ENCODE results near the gene ANKMY1. TPM values are rescaled to one million over a fixed set of nuclear protein-coding genes. Genes with fewer than 3 reads are reported as not detected.

Gene ANKMY1
- total and polyA plus RNA-seq, 2 of the 13 experiments (the other 11 are each of a cell fraction or from before 2014, with no cell fraction given): 11.7 to 18.8 TPM

DNA sequence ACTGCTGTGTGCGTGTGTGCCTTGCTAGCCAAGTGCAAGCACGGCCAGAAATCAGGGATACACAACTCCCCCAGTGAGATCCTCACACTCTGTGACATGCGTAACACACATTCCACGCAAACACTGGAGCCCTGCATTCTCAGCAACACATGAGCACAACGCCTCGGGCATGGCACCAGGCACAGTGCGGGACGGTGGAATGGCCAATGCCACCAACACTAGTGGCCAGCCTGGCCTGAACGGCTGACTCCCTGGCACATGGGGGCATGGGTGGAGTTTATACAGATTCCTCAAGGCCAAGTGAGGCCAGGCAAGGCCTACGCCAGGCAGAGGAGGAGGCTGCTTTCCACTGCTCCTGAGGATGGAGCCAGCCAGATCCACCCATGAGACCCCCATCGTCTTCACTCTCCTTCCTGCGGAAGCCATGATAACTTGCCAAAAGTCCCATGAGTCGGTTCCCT lies 56.2 kb downstream of the ANKMY1 start:
- BruUV-seq (replicated peaks): no TSS peak
- WGBS (ENCODE audit: low lambda C conversion rate): 96% methylated on average over 13 of the region's 13 CpGs
- no peak overlapping the region for H3K4me2 ChIP-seq (ENCODE audit: low read depth, low read length)
- H3K27me3 ChIP-seq (ENCODE audit: control insufficient read depth in 1 of 2, insufficient read depth in 2 of 2, low read length in 2 of 2): no peaks in the 10 kb centered on the region
- ATAC-seq (no peak), DNase-seq (ENCODE audit: low spot score) (no peak), FAIRE-seq (no peak)
- in situ Hi-C loops (cut with HindIII; ENCODE audit: extremely low pct_ligation_motif_present, low pct_unique_long_range_greater_than_20kb): no loop called here
- H3K79me2 ChIP-seq (ENCODE audit: insufficient read depth, low read length): no peaks in the 10 kb centered on the region
- H3K4me1 ChIP-seq (ENCODE audit: insufficient read depth, low read length): no peaks in the 10 kb centered on the region
- ChIA-PET POLR2A (no interaction called here), CTCF (ENCODE audit: low intra/inter-chr PET ratio, low total read pairs) (no interaction called here)
- intact Hi-C loops (cut with micrococcal nuclease; ENCODE audit: unreplicated experiment): no loop called here
- no peak overlapping the region for H3K27ac ChIP-seq (ENCODE audit: extremely low read length, insufficient read depth, low read length)
- H3K9ac ChIP-seq (ENCODE audit: insufficient read depth, low read depth, low read length): no peak overlapping the region
- no peak overlapping the region for H3K4me3 ChIP-seq (replicated peaks in 1 of 3; ENCODE audit: insufficient read depth in 1 of 3, low read depth in 2 of 3, low read length in 3 of 3)
- peaks cover 14 to 22% of the 10 kb centered on the region in 2 experiments; a peak in 4 of 5 replicates for H3K36me3 ChIP-seq (replicated peaks in 1 of 2; ENCODE audit: control insufficient read depth in 1 of 2, insufficient read depth in 2 of 2, low read length in 2 of 2)
- no peaks in the 10 kb centered on the region for H3K9me3 ChIP-seq (ENCODE audit: low read length)
- H2AFZ ChIP-seq (ENCODE audit: low read length): no peak overlapping the region
- H4K20me1 ChIP-seq (ENCODE audit: insufficient read depth, low read length): no peaks in the 10 kb centered on the region
- TF ChIP-seq, protein P1, sequence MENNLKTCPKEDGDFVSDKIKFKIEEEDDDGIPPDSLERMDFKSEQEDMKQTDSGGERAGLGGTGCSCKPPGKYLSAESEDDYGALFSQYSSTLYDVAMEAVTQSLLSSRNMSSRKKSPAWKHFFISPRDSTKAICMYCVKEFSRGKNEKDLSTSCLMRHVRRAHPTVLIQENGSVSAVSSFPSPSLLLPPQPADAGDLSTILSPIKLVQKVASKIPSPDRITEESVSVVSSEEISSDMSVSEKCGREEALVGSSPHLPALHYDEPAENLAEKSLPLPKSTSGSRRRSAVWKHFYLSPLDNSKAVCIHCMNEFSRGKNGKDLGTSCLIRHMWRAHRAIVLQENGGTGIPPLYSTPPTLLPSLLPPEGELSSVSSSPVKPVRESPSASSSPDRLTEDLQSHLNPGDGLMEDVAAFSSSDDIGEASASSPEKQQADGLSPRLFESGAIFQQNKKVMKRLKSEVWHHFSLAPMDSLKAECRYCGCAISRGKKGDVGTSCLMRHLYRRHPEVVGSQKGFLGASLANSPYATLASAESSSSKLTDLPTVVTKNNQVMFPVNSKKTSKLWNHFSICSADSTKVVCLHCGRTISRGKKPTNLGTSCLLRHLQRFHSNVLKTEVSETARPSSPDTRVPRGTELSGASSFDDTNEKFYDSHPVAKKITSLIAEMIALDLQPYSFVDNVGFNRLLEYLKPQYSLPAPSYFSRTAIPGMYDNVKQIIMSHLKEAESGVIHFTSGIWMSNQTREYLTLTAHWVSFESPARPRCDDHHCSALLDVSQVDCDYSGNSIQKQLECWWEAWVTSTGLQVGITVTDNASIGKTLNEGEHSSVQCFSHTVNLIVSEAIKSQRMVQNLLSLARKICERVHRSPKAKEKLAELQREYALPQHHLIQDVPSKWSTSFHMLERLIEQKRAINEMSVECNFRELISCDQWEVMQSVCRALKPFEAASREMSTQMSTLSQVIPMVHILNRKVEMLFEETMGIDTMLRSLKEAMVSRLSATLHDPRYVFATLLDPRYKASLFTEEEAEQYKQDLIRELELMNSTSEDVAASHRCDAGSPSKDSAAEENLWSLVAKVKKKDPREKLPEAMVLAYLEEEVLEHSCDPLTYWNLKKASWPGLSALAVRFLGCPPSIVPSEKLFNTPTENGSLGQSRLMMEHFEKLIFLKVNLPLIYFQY (CRISPR knock-in tag; IDR thresholded peaks at IDR 0.05; ENCODE audit: borderline replicate concordance): no peak
- no peak for TF ChIP-seq FOXK2 (IDR thresholded peaks at IDR 0.05)
- TF ChIP-seq, protein P2, sequence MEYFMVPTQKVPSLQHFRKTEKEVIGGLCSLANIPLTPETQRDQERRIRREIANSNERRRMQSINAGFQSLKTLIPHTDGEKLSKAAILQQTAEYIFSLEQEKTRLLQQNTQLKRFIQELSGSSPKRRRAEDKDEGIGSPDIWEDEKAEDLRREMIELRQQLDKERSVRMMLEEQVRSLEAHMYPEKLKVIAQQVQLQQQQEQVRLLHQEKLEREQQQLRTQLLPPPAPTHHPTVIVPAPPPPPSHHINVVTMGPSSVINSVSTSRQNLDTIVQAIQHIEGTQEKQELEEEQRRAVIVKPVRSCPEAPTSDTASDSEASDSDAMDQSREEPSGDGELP (IDR thresholded peaks at IDR 0.05; ENCODE audit: borderline replicate concordance, low read depth): no peak
- TF ChIP-seq SAP130 (CRISPR knock-in tag; IDR thresholded peaks at IDR 0.05; ENCODE audit: low read depth): no peak
- TF ChIP-seq, protein P3, sequence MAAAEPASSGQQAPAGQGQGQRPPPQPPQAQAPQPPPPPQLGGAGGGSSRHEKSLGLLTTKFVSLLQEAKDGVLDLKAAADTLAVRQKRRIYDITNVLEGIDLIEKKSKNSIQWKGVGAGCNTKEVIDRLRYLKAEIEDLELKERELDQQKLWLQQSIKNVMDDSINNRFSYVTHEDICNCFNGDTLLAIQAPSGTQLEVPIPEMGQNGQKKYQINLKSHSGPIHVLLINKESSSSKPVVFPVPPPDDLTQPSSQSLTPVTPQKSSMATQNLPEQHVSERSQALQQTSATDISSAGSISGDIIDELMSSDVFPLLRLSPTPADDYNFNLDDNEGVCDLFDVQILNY (CRISPR knock-in tag; conservative IDR thresholded peaks at IDR 0.05): no peak
- TF ChIP-seq ZNF709 (CRISPR knock-in tag; IDR thresholded peaks at IDR 0.05): no peak
- no peak for TF ChIP-seq ZNF629 (CRISPR knock-in tag; conservative IDR thresholded peaks at IDR 0.05)
- TF ChIP-seq BORCS8-MEF2B (CRISPR knock-in tag; IDR thresholded peaks at IDR 0.05): no peak
- no peak for TF ChIP-seq ZNF552 (CRISPR knock-in tag; IDR thresholded peaks at IDR 0.05; ENCODE audit: borderline replicate concordance)
- no peak for TF ChIP-seq ZNF724P (CRISPR knock-in tag; IDR thresholded peaks at IDR 0.05; ENCODE audit: borderline replicate concordance)
- TF ChIP-seq, protein P4, sequence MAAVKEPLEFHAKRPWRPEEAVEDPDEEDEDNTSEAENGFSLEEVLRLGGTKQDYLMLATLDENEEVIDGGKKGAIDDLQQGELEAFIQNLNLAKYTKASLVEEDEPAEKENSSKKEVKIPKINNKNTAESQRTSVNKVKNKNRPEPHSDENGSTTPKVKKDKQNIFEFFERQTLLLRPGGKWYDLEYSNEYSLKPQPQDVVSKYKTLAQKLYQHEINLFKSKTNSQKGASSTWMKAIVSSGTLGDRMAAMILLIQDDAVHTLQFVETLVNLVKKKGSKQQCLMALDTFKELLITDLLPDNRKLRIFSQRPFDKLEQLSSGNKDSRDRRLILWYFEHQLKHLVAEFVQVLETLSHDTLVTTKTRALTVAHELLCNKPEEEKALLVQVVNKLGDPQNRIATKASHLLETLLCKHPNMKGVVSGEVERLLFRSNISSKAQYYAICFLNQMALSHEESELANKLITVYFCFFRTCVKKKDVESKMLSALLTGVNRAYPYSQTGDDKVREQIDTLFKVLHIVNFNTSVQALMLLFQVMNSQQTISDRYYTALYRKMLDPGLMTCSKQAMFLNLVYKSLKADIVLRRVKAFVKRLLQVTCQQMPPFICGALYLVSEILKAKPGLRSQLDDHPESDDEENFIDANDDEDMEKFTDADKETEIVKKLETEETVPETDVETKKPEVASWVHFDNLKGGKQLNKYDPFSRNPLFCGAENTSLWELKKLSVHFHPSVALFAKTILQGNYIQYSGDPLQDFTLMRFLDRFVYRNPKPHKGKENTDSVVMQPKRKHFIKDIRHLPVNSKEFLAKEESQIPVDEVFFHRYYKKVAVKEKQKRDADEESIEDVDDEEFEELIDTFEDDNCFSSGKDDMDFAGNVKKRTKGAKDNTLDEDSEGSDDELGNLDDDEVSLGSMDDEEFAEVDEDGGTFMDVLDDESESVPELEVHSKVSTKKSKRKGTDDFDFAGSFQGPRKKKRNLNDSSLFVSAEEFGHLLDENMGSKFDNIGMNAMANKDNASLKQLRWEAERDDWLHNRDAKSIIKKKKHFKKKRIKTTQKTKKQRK (IDR thresholded peaks at IDR 0.05; ENCODE audit: low read length): no peak
- TF ChIP-seq, protein P5, sequence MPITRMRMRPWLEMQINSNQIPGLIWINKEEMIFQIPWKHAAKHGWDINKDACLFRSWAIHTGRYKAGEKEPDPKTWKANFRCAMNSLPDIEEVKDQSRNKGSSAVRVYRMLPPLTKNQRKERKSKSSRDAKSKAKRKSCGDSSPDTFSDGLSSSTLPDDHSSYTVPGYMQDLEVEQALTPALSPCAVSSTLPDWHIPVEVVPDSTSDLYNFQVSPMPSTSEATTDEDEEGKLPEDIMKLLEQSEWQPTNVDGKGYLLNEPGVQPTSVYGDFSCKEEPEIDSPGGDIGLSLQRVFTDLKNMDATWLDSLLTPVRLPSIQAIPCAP (CRISPR knock-in tag; IDR thresholded peaks at IDR 0.05; ENCODE audit: low read depth): no peak
- TF ChIP-seq TMF1 (CRISPR knock-in tag; IDR thresholded peaks at IDR 0.05; ENCODE audit: low read depth): no peak
- TF ChIP-seq POLR2G (IDR thresholded peaks at IDR 0.05; ENCODE audit: low read depth, low read length): no peak

Data from HepG2 (cell line).